CD14-positive monocyte (primary cell): ENCODE results near the gene TAS1R3. TPM values are rescaled to one million over a fixed set of nuclear protein-coding genes. Genes with fewer than 3 reads are reported as not detected.

Source experiments
- DNase-seq, 3 donors: peaks; one replicate each; pipeline ENCODE4 v3.0.0-alpha.2; 2011 to 2022
- H2AFZ ChIP-seq: 2 replicates; pipeline ENCODE4 v1.6.0; 2012; ENCODE audit warnings: mild to moderate bottlenecking, low read depth, low read length, inconsistent platforms; ENCODE audit not compliant: insufficient read depth, poor library complexity, severe bottlenecking
- H3K27ac ChIP-seq, 2 donors: 1 replicate in 1 of 2; 2 replicates in 1 of 2; pipeline ENCODE4 v1.5.1; 2012 to 2013; ENCODE audit warnings: low read length in 2 of 2, control low read depth in 1 of 2, inconsistent platforms in 1 of 2, low read depth in 1 of 2, mild to moderate bottlenecking in 1 of 2
- H3K27me3 ChIP-seq, 2 donors: one replicate each; pipeline versions ENCODE4 v1.6.0 to v1.6.1; 2011 to 2013; ENCODE audit warnings: low read length in 2 of 2; ENCODE audit not compliant: control insufficient read depth in 2 of 2, insufficient read depth in 2 of 2
- H3K36me3 ChIP-seq, 2 donors: replicated peaks in 1 of 2; 1 replicate in 1 of 2; 2 replicates in 1 of 2; pipeline versions ENCODE4 v1.5.1 to v1.6.1; 2012 to 2013; ENCODE audit warnings: low read length in 2 of 2, control low read depth in 1 of 2, inconsistent platforms in 1 of 2, mild to moderate bottlenecking in 1 of 2; ENCODE audit not compliant: insufficient read depth in 2 of 2, control insufficient read depth in 1 of 2
- H3K4me1 ChIP-seq, 2 donors: 1 replicate in 1 of 2; 2 replicates in 1 of 2; pipeline versions ENCODE4 v1.5.1 to v1.6.1; 2012 to 2013; ENCODE audit warnings: low read length in 2 of 2, control low read depth in 1 of 2, inconsistent platforms in 1 of 2, mild to moderate bottlenecking in 1 of 2, moderate library complexity in 1 of 2; ENCODE audit not compliant: insufficient read depth in 2 of 2, control insufficient read depth in 1 of 2
- H3K4me2 ChIP-seq: replicated peaks from 2 replicates; pipeline ENCODE3; 2012; ENCODE audit warnings: low read length, moderate library complexity, mild to moderate bottlenecking; ENCODE audit not compliant: poor library complexity, severe bottlenecking; ENCODE audit errors: extremely low read depth
- H3K4me3 ChIP-seq, 3 experiments: fragments of 200-600 bp in 1 of 3; sonication (generic) in 1 of 3; replicated peaks in 1 of 3; 1 replicate in 2 of 3; 2 replicates in 1 of 3; pipeline ENCODE4 v1.5.1; 2011 to 2013; ENCODE audit warnings: low read length in 3 of 3, mild to moderate bottlenecking in 3 of 3, control low read depth in 2 of 3, low read depth in 2 of 3, inconsistent platforms in 1 of 3, moderate library complexity in 1 of 3
- H3K79me2 ChIP-seq: 2 replicates; pipeline ENCODE4 v1.6.0; 2012; ENCODE audit warnings: mild to moderate bottlenecking, control low read depth, inconsistent platforms, low read length, moderate library complexity; ENCODE audit not compliant: insufficient read depth
- H3K9ac ChIP-seq: 2 replicates; pipeline ENCODE4 v1.6.0; 2017; ENCODE audit warnings: low read length, mild to moderate bottlenecking; ENCODE audit not compliant: insufficient read depth, poor library complexity, severe bottlenecking
- H3K9me3 ChIP-seq, 2 donors: replicated peaks in 1 of 2; 1 replicate in 1 of 2; 2 replicates in 1 of 2; pipeline versions ENCODE4 v1.5.1 to v1.6.1; 2012 to 2013; ENCODE audit warnings: low read length in 2 of 2, control low read depth in 1 of 2; ENCODE audit not compliant: control insufficient read depth in 1 of 2, insufficient read depth in 1 of 2
- H4K20me1 ChIP-seq: 2 replicates; pipeline ENCODE4 v1.6.0; 2012; ENCODE audit warnings: mild to moderate bottlenecking, low read length, control low read depth, moderate library complexity; ENCODE audit not compliant: insufficient read depth
- H3K27ac Mint-ChIP-seq, 7 donors: one replicate each; pipeline ENCODE4 v1.8.0; 2020; ENCODE audit warnings: mild to moderate bottlenecking in 7 of 7, mixed read lengths in 7 of 7, moderate library complexity in 6 of 7, inconsistent platforms in 2 of 7
- H3K27me3 Mint-ChIP-seq, 3 donors: one replicate each; pipeline ENCODE4 v1.8.0; 2021 to 2022; ENCODE audit warnings: low read depth in 3 of 3, mild to moderate bottlenecking in 3 of 3, mixed read lengths in 3 of 3, moderate library complexity in 3 of 3, inconsistent platforms in 1 of 3
- H3K36me3 Mint-ChIP-seq, 2 donors: one replicate each; pipeline ENCODE4 v1.8.0; 2020; ENCODE audit warnings: mixed read lengths in 2 of 2, inconsistent platforms in 1 of 2, mild to moderate bottlenecking in 1 of 2
- H3K4me1 Mint-ChIP-seq: one replicate; pipeline ENCODE4 v1.8.0; 2020; ENCODE audit warnings: mild to moderate bottlenecking, mixed read lengths
- H3K4me3 Mint-ChIP-seq, 2 donors: one replicate each; pipeline ENCODE4 v1.8.0; 2020; ENCODE audit warnings: mild to moderate bottlenecking in 2 of 2, mixed read lengths in 2 of 2, moderate library complexity in 1 of 2
- H3K9me3 Mint-ChIP-seq, 7 donors: one replicate each; pipeline ENCODE4 v1.8.0; 2020 to 2022; ENCODE audit warnings: mixed read lengths in 7 of 7, mild to moderate bottlenecking in 6 of 7, moderate library complexity in 6 of 7, inconsistent platforms in 2 of 7
- CTCF ChIP-seq: fragments of 200-600 bp; IDR thresholded peaks from one replicate; pipeline ENCODE4 v1.8.0; 2022; ENCODE audit warnings: antibody characterized with exemption, mild to moderate bottlenecking
- WGBS: methylation state at CpG from one replicate; pipeline ENCODE4 v1.1.5; 2013; ENCODE audit warnings: missing lambda C conversion rate; ENCODE audit not compliant: insufficient coverage; 5-methylcytosine and 5-hydroxymethylcytosine counted together
- intact Hi-C, 2 donors: fragments of 100-400 bp; cut with micrococcal nuclease; formaldehyde crosslinking; loops; one replicate each; pipeline versions ENCODE4 v1.15.0 to v1.15.1; 2023
- polyA plus RNA-seq, 3 donors: library from polyadenylated mRNA; depleted of rRNA in 1 of 3; unstranded in 2 of 3; stranded (reverse) in 1 of 3; fragments of 300-500 nt in 2 of 3; fragments of >200 nt in 1 of 3; fragmentation: Illumina TruSeq in 2 of 3; gene quantifications; 1 replicate in 2 of 3; 2 replicates in 1 of 3; pipeline ENCODE4 v1.2.3, GENCODE V29; 2012 to 2021

Gene TAS1R3
- polyA plus RNA-seq, 3 donors = 0.45 TPM; not detected in 2

- Mint-ChIP-seq H3K4me1 (peaks cover 21% of the 10 kb centered on the region), H3K9me3 (no peaks in the 10 kb centered on the region), H3K4me3 (no peak overlapping the region), H3K36me3 (peaks cover 27 to 45% of the 10 kb centered on the region in 2 donors), H3K27me3 (no peaks in the 10 kb centered on the region), H3K27ac (no peak overlapping the region)
- no peak for TF ChIP-seq CTCF
- Histone ChIP-seq H3K36me3 (peaks cover 33 to 47% of the 10 kb centered on the region in 2 donors), H3K4me2 (no peak overlapping the region), H3K4me3 (no peak overlapping the region), H3K4me1 (peaks cover 18 to 19% of the 10 kb centered on the region in 2 donors), H3K9me3 (no peaks in the 10 kb centered on the region), H4K20me1 (peaks cover 67% of the 10 kb centered on the region), H3K79me2 (peaks cover 50% of the 10 kb centered on the region), H3K9ac (no peak overlapping the region), H2AFZ (no peak overlapping the region), H3K27ac (no peak overlapping the region), H3K27me3 (no peaks in the 10 kb centered on the region)
- intact Hi-C loops = no loop called here
- no peak for DNase-seq
- WGBS = 98% methylated on average over 21 of the region's 23 CpGs
These were observed 10.2 kb upstream of the TAS1R3 start for GRCh38 chr1:1320666-1321448.

- H3K4me2 ChIP-seq = no peak overlapping the region
- no peaks in the 10 kb centered on the region for H3K9me3 ChIP-seq
- Mint-ChIP-seq H3K9me3 (no peaks in the 10 kb centered on the region), H3K27ac (peak overlapping the region in 2 of 7 donors; percentile 16 to 18), H3K4me3 (no peak overlapping the region), H3K36me3 (peaks cover 24 to 43% of the 10 kb centered on the region in 2 donors), H3K27me3 (no peaks in the 10 kb centered on the region), H3K4me1 (peaks cover 25% of the 10 kb centered on the region)
- 92% methylated on average over 7 of the region's 8 CpGs for WGBS
- no peak overlapping the region for H2AFZ ChIP-seq
- H4K20me1 ChIP-seq = peaks cover 69% of the 10 kb centered on the region
- intact Hi-C loops = no loop called here
- peaks cover 22 to 24% of the 10 kb centered on the region in 2 donors for H3K4me1 ChIP-seq
- no peak for TF ChIP-seq CTCF
- DNase-seq = no peak
- no peak overlapping the region for H3K4me3 ChIP-seq
- H3K27ac ChIP-seq = peak overlapping the region in 1 of 2 donors; percentile 32
- H3K36me3 ChIP-seq = peaks cover 30 to 42% of the 10 kb centered on the region in 2 donors
- H3K79me2 ChIP-seq = peaks cover 57% of the 10 kb centered on the region
- no peaks in the 10 kb centered on the region for H3K27me3 ChIP-seq
- no peak overlapping the region for H3K9ac ChIP-seq
These were observed 9.6 kb upstream of the TAS1R3 start for GRCh38 chr1:1321477-1321876.
